ENCODE measurements around the gene XIAP. TPM values are rescaled to one million over a fixed set of nuclear protein-coding genes. Genes with fewer than 3 reads are reported as not detected.
A peak's percentile ranks its signal among the peaks of the same experiment; 100 is the strongest.
"Not testable (repeated sequence)": the region's sequence is repeated elsewhere in the genome, so short reads cannot be mapped to it uniquely, and the experiment has no call there.

XIAP gene
- 10 to 100 TPM; 22.2 to 34.6 (median 29.5) TPM for total RNA-seq
- polyA plus RNA-seq = 1 to 10 TPM; 7.3 to 8.8 TPM
- long read RNA-seq, donor 1, full-length matches to known transcripts = 2 of 6 reads
- long read RNA-seq, donor 1, partial matches to known transcripts = 1 of 6 reads
- long read RNA-seq, donor 1, other reads (novel, unspliced or antisense) = 3 of 6 reads
- long read RNA-seq, donor 2, full-length matches to known transcripts = 2 of 6 reads
- long read RNA-seq, donor 2, partial matches to known transcripts = 0 of 6 reads
- long read RNA-seq, donor 2, other reads (novel, unspliced or antisense) = 4 of 6 reads
- long read RNA-seq, donor 3, full-length matches to known transcripts = 6 of 11 reads
- long read RNA-seq, donor 3, partial matches to known transcripts = 2 of 11 reads
- long read RNA-seq, donor 3, other reads (novel, unspliced or antisense) = 3 of 11 reads

DNA sequence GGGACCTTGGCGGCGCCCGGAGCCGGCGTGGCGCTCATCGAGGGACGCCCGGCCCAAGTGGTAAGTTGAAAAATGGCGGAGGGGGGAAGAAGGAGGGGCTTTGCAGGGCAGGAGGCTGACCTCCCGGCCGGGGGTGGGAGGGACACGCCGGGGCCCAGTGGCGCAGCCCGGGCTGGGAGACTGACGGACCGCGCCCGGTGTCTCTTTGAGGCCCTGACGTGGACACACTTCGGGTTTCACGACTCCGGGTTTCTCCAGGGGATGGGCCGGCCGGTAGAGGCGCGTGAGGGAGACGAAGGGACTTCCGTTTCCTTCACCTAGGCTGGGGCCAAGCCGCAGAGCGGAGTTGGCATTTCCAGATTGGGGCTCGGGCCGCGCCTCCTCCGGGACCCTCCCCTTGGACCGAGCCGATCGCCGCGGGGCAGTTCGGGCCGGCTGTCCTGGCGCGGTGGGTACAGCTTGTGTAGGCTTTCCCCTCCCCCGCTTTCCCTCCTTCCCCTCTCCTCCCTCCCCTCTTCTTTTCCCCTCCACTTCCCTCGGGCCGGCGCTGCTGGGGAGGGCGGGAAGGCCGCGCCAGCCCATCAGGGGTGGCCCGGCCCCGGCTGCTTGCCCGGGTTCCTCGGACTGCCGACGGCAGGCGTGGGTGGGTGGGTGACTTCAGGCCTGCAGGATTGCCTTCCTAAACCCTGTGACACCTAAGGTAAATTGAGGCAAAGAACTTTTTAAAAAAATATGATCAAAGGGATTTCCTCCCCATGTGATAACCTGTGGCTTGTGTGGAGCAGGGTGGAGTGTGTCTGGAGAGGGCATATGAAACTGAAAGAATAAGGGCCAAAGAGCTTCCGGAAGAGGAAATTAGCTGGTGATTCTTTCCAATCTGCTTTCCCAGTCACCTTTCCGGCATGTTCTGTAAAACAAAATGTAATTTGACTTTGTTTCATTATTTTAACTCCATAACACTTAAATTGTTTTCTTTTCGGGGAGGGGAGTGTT, at the start of gene XIAP:
TSS of gene XIAP (plus strand) at position 208 of the 993 bp plus-strand sequence. CDS start 25,610 bp downstream, outside the sequence.
- Histone ChIP-seq H3K9me3 (no peaks in the 10 kb centered on the region), H3K4me3 (peak within 1 kb of the TSS; percentile 53 to 81 (median 70)), H3K27ac (peak within 1 kb of the TSS; percentile 88 to 99 (median 97)), H3K4me1 (peaks cover 0 to 25% (median 0%) of the 10 kb centered on the region in 9 donors), H3K36me3 (no peaks in the 10 kb centered on the region), H3K27me3 (no peaks in the 10 kb centered on the region)
- peak in 2 of 9 donors; percentile 5 to 14 for TF ChIP-seq CTCF (IDR thresholded peaks at IDR 0.05)
- ATAC-seq (peak; percentile 94 to 98 (median 98)), DNase-seq (peak; percentile 83 to 87)
- 0% methylated on average over 23 to 60 of the region's 62 CpGs for WGBS, 2 donors
- intact Hi-C loops (cut with DNase I) = no loop called here

GRCh38 chrX:123814343-123814742, 45.5 kb upstream of the XIAP start:
- intact Hi-C loops (cut with DNase I) = no loop called here
- ATAC-seq (no peak), DNase-seq (no peak)
- no peaks in the 10 kb centered on the region for H3K9me3 ChIP-seq
- no peaks in the 10 kb centered on the region for H3K27me3 ChIP-seq
- H3K36me3 ChIP-seq = no peaks in the 10 kb centered on the region
- no peaks in the 10 kb centered on the region for H3K4me1 ChIP-seq
- H3K4me3 ChIP-seq = no peak overlapping the region
- WGBS, 2 donors = 68 to 70% methylated on average over 2 of the region's 2 CpGs
- no peak overlapping the region for H3K27ac ChIP-seq
- TF ChIP-seq CTCF (IDR thresholded peaks at IDR 0.05) = no peak

DNA sequence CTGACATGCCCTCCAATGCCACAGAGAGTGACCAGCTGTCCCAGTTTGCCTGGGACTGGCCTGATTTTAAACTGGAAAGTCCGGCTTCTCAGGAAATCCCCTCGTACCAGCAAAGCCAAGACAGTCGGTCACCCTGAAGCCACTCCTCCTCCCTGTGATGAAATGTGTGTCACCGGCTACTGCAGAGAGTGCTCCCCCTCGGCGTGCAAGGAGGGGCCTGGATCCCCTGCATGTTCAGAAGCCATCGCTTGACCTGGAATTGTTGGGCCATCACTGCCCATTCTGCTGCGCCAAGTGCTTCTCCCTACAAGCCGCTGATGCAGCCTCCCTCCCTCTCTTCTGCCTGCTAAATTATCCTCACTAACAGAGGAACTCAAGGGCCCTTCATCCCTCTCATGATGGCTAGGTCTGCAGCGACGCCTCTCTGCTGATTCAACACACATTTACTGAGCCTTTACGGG, 44.9 kb upstream of the XIAP start:
- H3K4me3 ChIP-seq; H3K9me3 ChIP-seq; intact Hi-C loops (cut with DNase I); H3K27ac ChIP-seq; H3K36me3 ChIP-seq; DNase-seq; ATAC-seq; H3K27me3 ChIP-seq; H3K4me1 ChIP-seq: not testable (repeated sequence)
- 66 to 68% methylated on average over 8 to 11 of the region's 12 CpGs for WGBS, 2 donors

DNA sequence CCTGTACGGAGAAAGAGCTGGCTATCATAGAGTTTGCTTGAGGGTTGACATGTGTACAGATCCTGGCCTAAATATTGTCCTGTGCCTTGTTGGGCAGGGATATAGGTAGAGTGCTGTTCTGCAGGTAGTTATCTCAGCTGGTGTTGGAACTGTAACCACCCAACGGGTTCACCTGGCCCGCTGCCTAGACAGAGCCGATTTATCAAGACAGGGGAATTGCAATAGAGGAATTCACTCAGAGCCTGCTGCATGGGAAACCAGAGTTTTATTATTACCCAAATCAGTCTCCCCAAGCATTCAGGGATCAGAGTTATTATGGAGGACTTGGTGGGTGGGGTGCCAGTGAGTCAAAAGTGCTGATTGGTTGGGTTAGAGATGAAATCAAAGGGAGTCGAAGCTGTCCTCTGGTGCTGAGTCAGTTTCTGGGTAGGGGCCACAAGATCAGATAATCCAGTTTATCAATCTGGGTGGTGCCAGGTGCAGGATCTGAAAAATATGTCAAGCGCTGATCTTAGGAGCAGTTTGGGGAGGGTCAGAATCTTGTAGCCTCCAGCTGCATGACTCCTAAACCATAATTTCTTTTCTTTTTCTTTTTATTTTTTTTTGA, 42.5 kb upstream of the XIAP start:
- intact Hi-C loops (cut with DNase I) = no loop called here
- DNase-seq (no peak), ATAC-seq (no peak)
- Histone ChIP-seq H3K27me3 (no peaks in the 10 kb centered on the region), H3K36me3 (no peaks in the 10 kb centered on the region), H3K9me3 (no peaks in the 10 kb centered on the region), H3K4me1 (no peaks in the 10 kb centered on the region), H3K27ac (no peak overlapping the region), H3K4me3 (no peak overlapping the region)
- WGBS, 2 donors = 71 to 79% methylated on average over 6 of the region's 6 CpGs
- TF ChIP-seq CTCF (IDR thresholded peaks at IDR 0.05) = no peak
